K562 (cell line): ENCODE measurements around the gene TINAG. TPM values are rescaled to one million over a fixed set of nuclear protein-coding genes. Genes with fewer than 3 reads are reported as not detected.

Experiments
- ATAC-seq: fragments of 200-7000 bp; cut with Tn5 transposase; 3 replicates; pipeline ENCODE4 v1.9.1; 2020; ENCODE audit warnings: moderate library complexity
- BruUV-seq: library from RNA; stranded (reverse); fragments of 400-500 nt; replicated peaks from 2 replicates; lab custom pipeline; 2021; lab: Mats Ljungman, UMichigan
- CTCF ChIA-PET: fragments of 300-600 bp; formaldehyde crosslinking; extraction: SDS; loops from one replicate; lab custom pipeline; 2021; ENCODE audit warnings: low intra/inter-chr PET ratio; lab: Yijun Ruan, JAX
- POLR2A ChIA-PET: fragments of 300-600, 350-650 bp; sonication (Branson Sonifier 250); formaldehyde crosslinking; extraction: SDS; loops from one replicate; lab custom pipeline; 2021; ENCODE audit warnings: antibody characterized with exemption, inconsistent platforms; lab: Yijun Ruan, JAX
- DNase-seq, 4 experiments: peaks; one replicate each; pipeline versions ENCODE4 v3.0.0 to v3.0.0-alpha.2; 2011 to 2018; ENCODE audit warnings: low spot score in 3 of 4, mixed read lengths in 3 of 4; ENCODE audit errors: extremely low read depth in 1 of 4
- FAIRE-seq: peaks from 2 replicates; lab custom pipeline; 2011; peaks lifted over from hg19 to GRCh38; lab: Jason Lieb, UNC
- H2AFZ ChIP-seq: 2 replicates; pipeline ENCODE4 v1.6.0; 2011; ENCODE audit warnings: low read depth, low read length, control low read depth, inconsistent platforms
- H3K27ac ChIP-seq: fragments of 200-600 bp; 3 replicates; pipeline ENCODE4 v1.8.0; 2011; ENCODE audit warnings: low read depth, mild to moderate bottlenecking, control low read depth, inconsistent platforms, low read length, moderate library complexity, mixed read lengths; ENCODE audit errors: extremely low read depth
- H3K27me3 ChIP-seq, 2 experiments: fragments of 300-600 bp in 1 of 2; 2 replicates in 1 of 2; 3 replicates in 1 of 2; pipeline versions ENCODE4 v1.6.0 to v1.8.0; 2011; ENCODE audit warnings: inconsistent platforms in 2 of 2, low read length in 2 of 2, mild to moderate bottlenecking in 1 of 2, mixed read lengths in 1 of 2, moderate library complexity in 1 of 2; ENCODE audit not compliant: control insufficient read depth in 2 of 2, insufficient read depth in 2 of 2
- H3K36me3 ChIP-seq: fragments of 300-600 bp; 3 replicates; pipeline ENCODE4 v1.8.0; 2011; ENCODE audit warnings: mild to moderate bottlenecking, low read length, inconsistent platforms; ENCODE audit not compliant: control insufficient read depth, insufficient read depth
- H3K4me1 ChIP-seq, 2 experiments: fragments of 200-600 bp in 1 of 2; replicated peaks in 1 of 2; 2 replicates in 1 of 2; 3 replicates in 1 of 2; pipeline versions ENCODE4 v1.5.1 to v1.8.0; 2011; ENCODE audit warnings: inconsistent platforms in 2 of 2, low read length in 2 of 2, mild to moderate bottlenecking in 1 of 2, mixed read lengths in 1 of 2, moderate library complexity in 1 of 2; ENCODE audit not compliant: control insufficient read depth in 2 of 2, insufficient read depth in 2 of 2
- H3K4me2 ChIP-seq: 2 replicates; pipeline ENCODE4 v1.6.1; 2011; ENCODE audit warnings: low read length, control low read depth, inconsistent platforms, mixed read lengths; ENCODE audit not compliant: insufficient read depth
- H3K4me3 ChIP-seq: fragments of 200-600 bp; sonication (generic), shearing (Covaris generic); 2 replicates; pipeline ENCODE4 v1.5.1; 2016; ENCODE audit warnings: control low read depth, inconsistent platforms
- H3K79me2 ChIP-seq: fragments of 200-600 bp; 3 replicates; pipeline ENCODE4 v1.8.0; 2011; ENCODE audit warnings: low read length, inconsistent platforms; ENCODE audit not compliant: control insufficient read depth, insufficient read depth
- H3K9ac ChIP-seq, 2 experiments: 2 replicates each; pipeline versions ENCODE4 v1.6.0 to v1.6.1; 2011; ENCODE audit warnings: low read depth in 2 of 2, low read length in 2 of 2, control low read depth in 1 of 2, inconsistent platforms in 1 of 2, mild to moderate bottlenecking in 1 of 2, mixed read lengths in 1 of 2; ENCODE audit not compliant: insufficient read depth in 1 of 2
- H3K9me1 ChIP-seq: one replicate; pipeline ENCODE4 v1.6.0; 2011; ENCODE audit warnings: inconsistent platforms, mild to moderate bottlenecking, low read length, moderate library complexity; ENCODE audit not compliant: control insufficient read depth, insufficient read depth
- H3K9me3 ChIP-seq: replicated peaks from 2 replicates; pipeline ENCODE4 v1.5.1; 2011; ENCODE audit warnings: low read depth, low read length, inconsistent platforms; ENCODE audit not compliant: control insufficient read depth, insufficient read depth
- H4K20me1 ChIP-seq: replicated peaks from 2 replicates; pipeline ENCODE4 v1.6.1; 2011; ENCODE audit warnings: low read length, inconsistent platforms, mixed read lengths; ENCODE audit not compliant: control insufficient read depth, insufficient read depth
- BHLHE40 ChIP-seq: IDR thresholded peaks from 2 replicates; pipeline ENCODE4 v1.6.1; 2011; ENCODE audit warnings: low read length, improper control_type of control experiment
- CC2D1A ChIP-seq: fragments of 450-650 bp; IDR thresholded peaks from 2 replicates; pipeline ENCODE4 v1.6.1; 2017; ENCODE audit warnings: mild to moderate bottlenecking
- GABPB1 ChIP-seq: sonication (generic); formaldehyde crosslinking; IDR thresholded peaks from 2 replicates; pipeline ENCODE4 v1.8.0; 2022; ENCODE audit warnings: mild to moderate bottlenecking, missing genetic modification reagents
- LEF1 ChIP-seq: fragments of 450-650 bp; IDR thresholded peaks from 2 replicates; pipeline ENCODE4 v1.6.1; 2016; ENCODE audit warnings: mild to moderate bottlenecking
- NFE2L1 ChIP-seq: fragments of 450-650 bp; IDR thresholded peaks from 2 replicates; pipeline ENCODE4 v1.6.1; 2016; ENCODE audit warnings: missing genetic modification characterization, low read depth, mild to moderate bottlenecking, missing compliant biosample characterization, moderate library complexity, borderline replicate concordance
- POLR2G ChIP-seq: fragments of 200-400 bp; formaldehyde crosslinking; IDR thresholded peaks from 2 replicates; pipeline ENCODE4 v1.6.1; 2017; ENCODE audit warnings: low read depth, mild to moderate bottlenecking, antibody characterized with exemption, low read length, moderate library complexity
- SIX5 ChIP-seq, 2 experiments: IDR thresholded peaks; 2 replicates each; pipeline ENCODE4 v1.6.1; 2011; ENCODE audit warnings: low read length in 2 of 2, borderline replicate concordance in 1 of 2, low read depth in 1 of 2, mild to moderate bottlenecking in 1 of 2, moderate library complexity in 1 of 2; ENCODE audit not compliant: insufficient read depth in 1 of 2
- SMARCC2 ChIP-seq: fragments of 450-650 bp; IDR thresholded peaks from 2 replicates; pipeline ENCODE4 v1.6.1; 2017; ENCODE audit warnings: antibody characterized with exemption, moderate library complexity, mild to moderate bottlenecking, low read depth
- ZNF224 ChIP-seq: sonication (generic); formaldehyde crosslinking; IDR thresholded peaks from 2 replicates; pipeline ENCODE4 v1.8.0; 2022; ENCODE audit warnings: mild to moderate bottlenecking, missing genetic modification reagents
- ZNF280A ChIP-seq: fragments of 450-650 bp; IDR thresholded peaks from 2 replicates; pipeline ENCODE4 v1.6.1; 2018; ENCODE audit warnings: mild to moderate bottlenecking, low read depth; ENCODE audit not compliant: partially characterized antibody
- WGBS: fragments of 100-300 bp; shearing (Covaris generic); methylation state at CpG from one replicate; pipeline ENCODE4 v1.1.6; 2016; ENCODE audit warnings: low coverage, mixed read lengths; ENCODE audit not compliant: insufficient coverage; ENCODE audit errors: missing lambda C conversion rate; 5-methylcytosine and 5-hydroxymethylcytosine counted together
- in situ Hi-C: fragments of 300-500 bp; cut with MboI; formaldehyde crosslinking; loops from 4 replicates; pipeline ENCODE4 v1.15.0; 2018; ENCODE audit warnings: inconsistent platforms, mixed read lengths
- intact Hi-C: fragments of 100-400 bp; cut with micrococcal nuclease; formaldehyde crosslinking; loops from 2 replicates; pipeline ENCODE4 v1.14.2; 2022
- polyA plus RNA-seq, 8 experiments: library from polyadenylated mRNA; depleted of rRNA in 4 of 8; stranded (reverse) in 5 of 8; unstranded in 3 of 8; fragments of >200 nt; fragmentation: Nextera tagmentation in 2 of 8; fragmentation: Illumina TruSeq in 1 of 8; extraction: Ambion mirVana in 2 of 8; extraction: Trizol in 1 of 8; gene quantifications; 2 replicates each; pipeline versions ENCODE4 v1.2.1 to v1.2.3, GENCODE V29; 2011 to 2014; ENCODE audit warnings: inconsistent platforms in 1 of 8, missing spikeins in 1 of 8
- total RNA-seq, 7 experiments: library from RNA; depleted of rRNA in 6 of 7; stranded (reverse); fragments of >200 nt in 6 of 7; fragmentation: Illumina TruSeq in 2 of 7; extraction: Trizol in 2 of 7; gene quantifications; 2 replicates each; pipeline versions ENCODE4 v1.2.1 to v1.2.3, GENCODE V29; 2011 to 2021; ENCODE audit warnings: low replicate concordance in 1 of 7

The TINAG gene
- total and polyA plus RNA-seq, 9 of the 15 experiments (the other 6 are each of a cell fraction or from before 2014, with no cell fraction given) = not detected

DNA sequence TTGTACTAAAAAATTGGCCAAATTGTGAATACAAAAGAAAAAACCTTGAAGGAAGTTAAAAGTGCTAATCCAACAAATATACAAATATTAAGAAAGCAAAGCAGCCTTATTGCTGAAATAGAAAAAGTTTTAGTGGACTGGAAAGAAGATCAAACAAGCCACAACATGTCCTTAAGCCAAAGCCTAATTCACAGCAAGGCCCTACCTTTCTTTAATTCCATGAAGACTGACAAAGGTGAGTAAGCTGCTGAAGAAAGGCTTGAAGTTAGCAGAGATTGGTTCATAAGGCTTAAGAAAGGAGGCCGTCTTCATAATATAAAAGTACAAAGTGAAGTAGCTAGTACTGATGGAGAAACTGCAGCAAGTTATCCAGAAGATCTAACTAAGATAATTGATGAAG is 53.5 kb downstream of the TINAG start:
- H2AFZ ChIP-seq = no peak overlapping the region
- no peak overlapping the region for H3K4me2 ChIP-seq
- H3K27ac ChIP-seq = no peak overlapping the region
- WGBS = 0% methylated on average over 1 of the region's 1 CpG
- H3K4me1 ChIP-seq = no peaks in the 10 kb centered on the region
- H3K27me3 ChIP-seq = no peaks in the 10 kb centered on the region
- in situ Hi-C loops (no loop called here), intact Hi-C loops (no loop called here)
- no peak for ATAC-seq
- TF ChIP-seq CC2D1A (no peak), POLR2G (no peak), SIX5 (IDR thresholded peaks at IDR 0.05; ENCODE audit: borderline replicate concordance in 1 of 2, insufficient read depth in 1 of 2, low read depth in 1 of 2, low read length in 2 of 2) (no peak), ZNF224 (CRISPR knock-in tag) (no peak), LEF1 (no peak), SMARCC2 (no peak), BHLHE40 (no peak), NFE2L1 (tag) (no peak), GABPB1 (CRISPR knock-in tag) (no peak), ZNF280A (no peak)
- no peaks in the 10 kb centered on the region for H3K9me1 ChIP-seq
- CTCF ChIA-PET = no interaction called here
- no peaks in the 10 kb centered on the region for H4K20me1 ChIP-seq
- no peaks in the 10 kb centered on the region for H3K79me2 ChIP-seq
- no peaks in the 10 kb centered on the region for H3K36me3 ChIP-seq
- no peaks in the 10 kb centered on the region; the same call in 1 of the 2 replicates for H3K9me3 ChIP-seq
- H3K4me3 ChIP-seq = no peak overlapping the region
- DNase-seq = no peak
- POLR2A ChIA-PET = no interaction called here
- no peak for FAIRE-seq
- H3K9ac ChIP-seq = no peak overlapping the region
- BruUV-seq = no TSS peak
